Iris pigment epithelial cell (primary cell): Measurements from ENCODE around the gene FOXN3.

Experiments used
- DNase-seq: peaks from one replicate; pipeline ENCODE4 v3.0.0-alpha.2; 2011; ENCODE audit warnings: low read depth

Gene FOXN3

GRCh38 chr14:89331398-89331797, 85.6 kb downstream of the FOXN3 start:
- no peak for DNase-seq

GRCh38 chr14:89330236-89331002, 86.6 kb downstream of the FOXN3 start:
- DNase-seq, result peak; percentile 97

- peak; percentile 46 for DNase-seq
These were observed 89.2 kb downstream of the FOXN3 start for GRCh38 chr14:89327771-89328212.

DNA sequence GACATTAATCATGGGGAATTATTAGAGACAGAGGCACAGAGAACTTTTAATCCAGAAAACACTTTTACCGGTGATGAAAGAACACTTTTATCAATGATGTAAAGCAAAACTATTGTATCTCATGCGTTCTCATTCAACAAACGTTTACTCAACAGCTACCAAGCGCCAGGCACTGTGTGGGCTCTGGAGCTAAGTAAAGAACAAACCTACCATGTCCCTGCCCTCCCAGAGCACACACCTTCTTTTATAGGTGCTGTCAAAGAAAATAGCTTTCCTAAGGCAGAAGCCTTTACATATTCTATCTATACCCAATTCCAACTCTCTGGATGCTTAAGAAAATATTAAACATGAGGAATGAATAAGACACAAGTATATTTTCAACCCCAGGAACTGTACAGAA, 91.1 kb downstream of the FOXN3 start:
- no peak for DNase-seq

- DNase-seq, result no peak
These were observed 91.6 kb downstream of the FOXN3 start for GRCh38 chr14:89325299-89325883.

GRCh38 chr14:89324501-89325298, 92.3 kb downstream of the FOXN3 start:
- no peak for DNase-seq

- peak; percentile 72 for DNase-seq
These were observed 96.5 kb downstream of the FOXN3 start for GRCh38 chr14:89320381-89321000.

GRCh38 chr14:89319687-89320086, 97.3 kb downstream of the FOXN3 start:
- DNase-seq, result peak; percentile 27

GRCh38 chr14:89317051-89317691, 99.9 kb downstream of the FOXN3 start:
- DNase-seq, result no peak

- DNase-seq, result no peak
These were observed 101.3 kb downstream of the FOXN3 start for GRCh38 chr14:89315493-89316470.

- DNase-seq, result no peak
These were observed 102.8 kb downstream of the FOXN3 start for GRCh38 chr14:89314274-89314673.

- DNase-seq, result no peak
These were observed 104.1 kb downstream of the FOXN3 start for GRCh38 chr14:89312932-89313331.

GRCh38 chr14:89310211-89310610, 106.8 kb downstream of the FOXN3 start:
- DNase-seq, result no peak

- DNase-seq, result no peak
These were observed 107.3 kb downstream of the FOXN3 start for GRCh38 chr14:89309670-89310177.

DNA sequence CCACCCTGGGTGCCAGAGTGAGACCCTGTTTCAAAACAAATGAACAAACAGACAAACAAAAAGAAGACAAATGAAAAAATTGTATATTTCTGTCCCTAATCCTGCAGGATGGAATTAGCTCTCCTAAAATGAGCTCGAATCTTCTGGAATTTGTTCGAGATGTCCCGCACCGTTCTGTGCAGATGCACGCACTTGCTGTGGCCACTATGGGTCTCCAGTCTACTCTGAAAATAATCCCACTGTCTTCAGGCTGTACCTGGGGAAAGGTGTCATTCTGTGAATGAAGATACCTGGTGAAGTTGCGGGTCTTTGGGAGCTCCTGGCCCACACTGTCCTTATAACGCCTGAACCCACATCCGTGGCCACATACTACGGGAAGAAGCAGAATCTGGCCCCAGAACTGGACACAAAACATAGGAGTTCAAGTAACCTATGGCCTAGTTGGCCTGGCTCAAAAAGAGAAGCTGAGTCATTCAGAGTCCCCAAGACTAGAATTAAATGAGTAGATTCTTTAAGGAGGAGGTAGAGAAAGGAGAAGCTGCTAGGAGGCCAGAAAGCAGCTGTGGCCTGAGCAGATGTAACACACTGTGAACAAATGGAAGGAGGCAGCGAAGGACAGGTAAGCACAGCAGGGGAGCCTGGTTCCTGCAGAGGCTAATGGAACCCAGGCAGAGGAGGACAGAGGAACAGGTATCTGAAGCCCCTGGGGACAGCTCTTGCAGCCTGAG, 108.6 kb downstream of the FOXN3 start:
- DNase-seq, result peak; percentile 43

DNA sequence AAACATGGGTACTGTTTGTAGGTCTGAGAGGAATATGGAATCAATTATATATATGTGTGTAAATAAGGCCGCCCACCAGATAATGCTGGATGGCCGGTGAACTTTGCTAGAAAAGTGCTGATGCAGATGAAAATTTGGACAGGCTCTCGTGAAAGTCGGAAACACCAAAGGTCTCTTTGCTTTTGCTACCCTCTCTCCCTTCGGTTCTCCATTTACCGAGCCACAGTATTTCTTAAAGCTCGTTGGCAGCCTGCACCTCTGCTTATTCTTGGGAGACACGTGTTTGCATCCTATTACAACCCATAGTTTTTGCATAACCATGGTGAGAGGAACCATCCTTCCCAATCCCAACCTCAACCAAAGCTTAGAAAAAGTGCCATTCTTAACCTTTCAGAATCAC, 109.6 kb downstream of the FOXN3 start:
- no peak for DNase-seq

GRCh38 chr14:89304972-89305703, 111.9 kb downstream of the FOXN3 start:
- DNase-seq, result peak; percentile 78

- no peak for DNase-seq
These were observed 112.5 kb downstream of the FOXN3 start for GRCh38 chr14:89304561-89304960.
